ENCODE results near the gene COA1.

Gene COA1

DNA sequence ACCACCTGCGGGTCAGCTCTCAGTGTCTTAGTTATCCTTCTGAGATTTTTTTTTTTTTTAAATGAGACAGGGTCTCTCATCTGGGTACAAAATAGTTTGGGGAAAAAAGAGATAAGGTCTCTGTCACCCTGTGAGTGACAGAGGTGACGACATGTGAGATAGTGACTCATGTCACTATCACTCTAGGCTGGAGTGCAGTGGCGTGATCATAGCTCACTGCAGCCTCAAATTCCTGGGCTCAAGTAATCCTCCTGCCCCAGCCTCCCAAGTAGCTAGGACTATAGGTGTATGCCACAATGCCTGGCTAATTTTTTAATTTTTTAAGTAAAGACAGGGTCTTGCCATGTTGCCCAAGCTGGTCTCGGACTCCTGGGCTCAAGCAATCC is 39.6 kb upstream of the COA1 start:
- in situ Hi-C loops (cut with MboI; ENCODE audit: low pct_unique_long_range_greater_than_20kb, low sequenced_read_pairs, unreplicated experiment): no loop called here

DNA sequence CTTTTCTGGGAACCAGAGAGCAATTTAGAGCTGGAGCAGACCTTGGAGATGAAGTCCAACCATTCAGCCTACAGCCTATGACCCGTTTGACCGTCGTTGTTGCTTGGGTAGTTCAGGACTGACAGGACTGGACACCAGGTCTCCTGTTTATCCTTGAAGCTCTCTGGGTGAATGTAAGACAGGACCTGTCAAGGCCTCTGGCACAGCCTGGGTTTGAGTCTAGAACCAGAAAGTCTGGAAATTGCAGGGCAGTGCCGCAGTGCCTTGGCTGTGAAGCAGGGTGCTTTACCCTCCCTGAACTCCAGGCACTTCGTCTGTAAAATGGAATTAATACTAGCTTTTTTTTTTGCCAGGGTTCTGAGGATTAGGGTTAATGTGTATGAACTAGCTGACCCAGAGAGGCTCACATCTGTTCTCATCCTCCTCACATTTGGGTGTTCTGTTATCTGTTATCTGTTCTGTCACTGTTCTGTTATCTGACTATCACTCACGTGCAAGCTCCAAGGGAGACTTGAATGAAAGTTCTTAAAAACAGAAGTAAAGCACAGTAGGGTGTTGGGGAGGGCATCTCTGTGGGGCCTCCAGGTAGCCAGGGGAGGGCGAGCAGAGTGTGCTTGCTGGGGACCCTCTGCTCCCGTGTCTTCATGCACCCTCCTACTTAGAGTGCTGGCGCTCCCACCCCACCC is 39.0 kb upstream of the COA1 start:
- no peak for TF ChIP-seq CTCF (IDR thresholded peaks at IDR 0.05; ENCODE audit: extremely low read depth, insufficient read depth, missing control alignments)
- in situ Hi-C loops (cut with MboI; ENCODE audit: low pct_unique_long_range_greater_than_20kb, low sequenced_read_pairs, unreplicated experiment): no loop called here
- DNase-seq (ENCODE audit: low spot score): no peak

More for the DNA sequence above, 39.6 kb upstream of the COA1 start:
- TF ChIP-seq CTCF (IDR thresholded peaks at IDR 0.05; ENCODE audit: extremely low read depth, insufficient read depth, missing control alignments): no peak
- no peak for DNase-seq (ENCODE audit: low spot score)

DNA sequence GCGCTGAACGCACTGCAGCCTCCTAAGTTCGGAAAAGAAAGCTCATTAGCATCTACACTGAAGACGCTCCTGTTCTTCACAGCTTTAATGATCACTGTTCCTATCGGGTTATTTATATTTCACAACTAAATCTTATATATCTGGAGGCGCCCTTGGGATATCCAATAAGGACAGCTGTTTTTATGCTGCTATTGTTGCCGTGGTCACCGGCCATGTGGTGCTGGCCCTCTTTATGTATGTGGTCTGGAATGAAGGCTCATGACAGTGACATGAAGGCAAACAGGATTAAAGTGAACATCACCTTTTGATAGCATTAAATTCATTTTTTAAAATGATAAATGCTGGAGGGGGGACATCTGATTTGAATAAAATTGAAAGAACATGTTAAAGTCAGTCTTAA is 38.0 kb upstream of the COA1 start:
- in situ Hi-C loops (cut with MboI; ENCODE audit: low pct_unique_long_range_greater_than_20kb, low sequenced_read_pairs, unreplicated experiment): no loop called here
- DNase-seq (ENCODE audit: low spot score): no peak
- TF ChIP-seq CTCF (IDR thresholded peaks at IDR 0.05; ENCODE audit: extremely low read depth, insufficient read depth, missing control alignments): no peak

GRCh38 chr7:43766564-43766963 is 37.2 kb upstream of the COA1 start:
- in situ Hi-C loops (cut with MboI; ENCODE audit: low pct_unique_long_range_greater_than_20kb, low sequenced_read_pairs, unreplicated experiment): no loop called here
- no peak for DNase-seq (ENCODE audit: low spot score)
- no peak for TF ChIP-seq CTCF (IDR thresholded peaks at IDR 0.05; ENCODE audit: extremely low read depth, insufficient read depth, missing control alignments)

- TF ChIP-seq CTCF (IDR thresholded peaks at IDR 0.05; ENCODE audit: extremely low read depth, insufficient read depth, missing control alignments): no peak
- in situ Hi-C loops (cut with MboI; ENCODE audit: low pct_unique_long_range_greater_than_20kb, low sequenced_read_pairs, unreplicated experiment): no loop called here
- DNase-seq (ENCODE audit: low spot score): no peak
Observed at GRCh38 chr7:43764807-43765491, 35.6 kb upstream of the COA1 start.

- in situ Hi-C loops (cut with MboI; ENCODE audit: low pct_unique_long_range_greater_than_20kb, low sequenced_read_pairs, unreplicated experiment): no loop called here
- DNase-seq (ENCODE audit: low spot score): peak; percentile 50
- no peak for TF ChIP-seq CTCF (IDR thresholded peaks at IDR 0.05; ENCODE audit: extremely low read depth, insufficient read depth, missing control alignments)
Observed at GRCh38 chr7:43764039-43764761, 34.9 kb upstream of the COA1 start.
